ENCODE measurements around the gene LRRC63.

DNA sequence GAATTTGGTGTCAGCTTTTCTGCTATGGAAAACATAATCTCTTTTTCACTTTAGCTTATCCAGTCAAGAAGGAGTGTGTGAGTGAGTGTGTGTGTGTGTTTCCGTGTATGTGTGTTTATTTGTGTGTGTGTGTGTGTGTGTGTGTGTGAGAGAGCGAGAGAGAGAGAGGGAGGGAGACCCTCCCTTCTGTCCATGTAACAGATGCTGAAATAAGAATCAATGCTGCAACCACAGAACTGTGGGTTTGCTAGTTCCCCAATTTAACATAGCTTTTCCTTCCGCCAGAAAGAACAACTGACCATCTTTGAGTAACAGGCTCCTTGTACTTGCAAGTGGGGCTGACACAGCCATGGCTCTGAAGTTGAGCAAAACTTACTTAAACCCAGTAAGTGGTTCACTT, 35.0 kb upstream of the LRRC63 start:
- TF ChIP-seq, protein P1, sequence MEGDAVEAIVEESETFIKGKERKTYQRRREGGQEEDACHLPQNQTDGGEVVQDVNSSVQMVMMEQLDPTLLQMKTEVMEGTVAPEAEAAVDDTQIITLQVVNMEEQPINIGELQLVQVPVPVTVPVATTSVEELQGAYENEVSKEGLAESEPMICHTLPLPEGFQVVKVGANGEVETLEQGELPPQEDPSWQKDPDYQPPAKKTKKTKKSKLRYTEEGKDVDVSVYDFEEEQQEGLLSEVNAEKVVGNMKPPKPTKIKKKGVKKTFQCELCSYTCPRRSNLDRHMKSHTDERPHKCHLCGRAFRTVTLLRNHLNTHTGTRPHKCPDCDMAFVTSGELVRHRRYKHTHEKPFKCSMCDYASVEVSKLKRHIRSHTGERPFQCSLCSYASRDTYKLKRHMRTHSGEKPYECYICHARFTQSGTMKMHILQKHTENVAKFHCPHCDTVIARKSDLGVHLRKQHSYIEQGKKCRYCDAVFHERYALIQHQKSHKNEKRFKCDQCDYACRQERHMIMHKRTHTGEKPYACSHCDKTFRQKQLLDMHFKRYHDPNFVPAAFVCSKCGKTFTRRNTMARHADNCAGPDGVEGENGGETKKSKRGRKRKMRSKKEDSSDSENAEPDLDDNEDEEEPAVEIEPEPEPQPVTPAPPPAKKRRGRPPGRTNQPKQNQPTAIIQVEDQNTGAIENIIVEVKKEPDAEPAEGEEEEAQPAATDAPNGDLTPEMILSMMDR (IDR thresholded peaks at IDR 0.05) = no peak
- TF ChIP-seq POLR2A (IDR thresholded peaks at IDR 0.05) = no peak
